ENCODE measurements around the gene C17orf107.
A peak's percentile ranks its signal among the peaks of the same experiment; 100 is the strongest.
"Not testable (repeated sequence)": the region's sequence is repeated elsewhere in the genome, so short reads cannot be mapped to it uniquely, and the experiment has no call there.

The C17orf107 gene

DNA sequence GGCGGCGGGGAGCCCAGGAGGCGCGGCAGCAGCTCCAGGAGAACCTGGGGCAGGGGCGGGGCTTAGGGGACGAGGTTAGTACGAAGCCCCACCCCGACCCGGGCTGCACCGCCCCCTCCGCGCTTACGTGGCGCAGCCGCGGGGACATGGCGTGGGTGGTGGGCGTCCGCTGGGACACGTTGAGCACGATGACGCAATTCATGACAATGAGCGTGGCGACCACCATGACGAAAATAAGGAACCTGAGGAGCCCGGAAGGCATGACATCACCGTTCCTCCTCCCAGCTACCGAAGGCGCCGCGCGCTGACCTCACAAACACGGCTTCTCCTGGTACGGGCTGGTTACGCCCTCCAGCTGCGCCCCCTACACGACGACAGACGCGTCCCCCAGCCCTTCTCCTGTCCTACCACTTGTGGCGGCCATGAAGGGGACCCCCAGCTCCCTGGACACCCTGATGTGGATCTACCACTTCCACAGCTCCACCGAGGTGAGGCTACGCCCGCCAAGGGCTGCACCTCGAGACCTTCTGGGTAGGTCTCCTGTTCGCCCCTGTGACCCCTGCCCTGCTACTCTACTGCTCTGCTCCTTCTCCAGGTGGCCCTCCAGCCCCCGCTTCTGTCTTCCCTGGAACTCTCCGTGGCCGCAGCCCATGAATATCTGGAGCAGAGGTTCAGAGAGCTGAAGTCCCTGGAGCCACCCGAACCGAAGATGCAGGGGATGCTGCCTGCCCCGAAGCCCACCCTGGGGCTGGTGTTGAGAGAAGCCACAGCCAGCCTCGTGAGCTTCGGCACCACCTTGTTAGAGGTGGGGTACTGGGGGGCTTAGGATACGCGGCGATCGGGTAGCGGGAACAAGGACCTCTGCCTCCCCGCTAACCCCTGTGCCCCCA lies at the start of gene C17orf107:
TSS of gene C17orf107 (plus strand) at position 196 of the 890 bp plus-strand sequence. CDS start at position 423, 227 bp downstream.
- DNase-seq (ENCODE audit: low spot score): peak; percentile 73

DNA sequence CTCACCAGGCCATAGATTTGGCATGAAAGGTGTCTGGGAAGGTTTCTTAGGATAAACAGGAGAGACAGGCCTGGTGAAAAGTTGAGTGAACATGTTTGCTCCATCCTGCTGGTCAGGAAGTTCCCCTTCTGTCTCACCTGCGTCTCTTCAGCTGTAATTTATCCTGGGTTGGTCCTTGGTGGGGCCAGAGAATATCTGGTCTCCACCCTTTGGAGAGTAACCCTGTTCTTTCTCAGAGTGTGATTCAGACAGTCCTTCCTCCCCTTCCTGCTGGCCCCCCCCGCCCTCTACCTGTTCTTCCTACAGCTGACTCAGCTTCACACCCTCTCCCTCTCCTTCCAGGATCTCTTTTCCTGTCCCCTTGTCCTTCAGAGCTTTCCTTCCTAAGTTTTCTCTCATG lies 49.1 kb upstream of the C17orf107 start:
- DNase-seq (ENCODE audit: low spot score): no peak

DNA sequence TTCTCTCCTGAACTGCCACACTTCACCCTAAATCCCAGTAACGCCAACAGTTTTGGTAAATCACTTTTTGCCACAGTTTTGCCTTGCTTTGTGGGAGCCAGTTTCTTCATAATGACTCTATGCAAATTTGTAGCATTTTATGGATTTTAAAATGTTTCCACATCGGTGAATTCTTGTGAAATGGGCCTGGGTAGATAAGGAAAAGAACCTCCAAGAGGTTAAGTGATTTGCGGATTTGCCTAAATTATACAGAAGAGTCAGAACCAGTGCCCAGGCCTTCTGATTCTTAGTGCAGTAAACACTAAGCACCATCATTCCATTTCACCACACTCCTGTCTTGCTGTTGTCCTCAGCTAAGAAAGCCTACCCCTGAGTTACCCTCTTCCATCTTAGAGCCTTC lies 48.3 kb upstream of the C17orf107 start:
- DNase-seq (ENCODE audit: low spot score): no peak

DNA sequence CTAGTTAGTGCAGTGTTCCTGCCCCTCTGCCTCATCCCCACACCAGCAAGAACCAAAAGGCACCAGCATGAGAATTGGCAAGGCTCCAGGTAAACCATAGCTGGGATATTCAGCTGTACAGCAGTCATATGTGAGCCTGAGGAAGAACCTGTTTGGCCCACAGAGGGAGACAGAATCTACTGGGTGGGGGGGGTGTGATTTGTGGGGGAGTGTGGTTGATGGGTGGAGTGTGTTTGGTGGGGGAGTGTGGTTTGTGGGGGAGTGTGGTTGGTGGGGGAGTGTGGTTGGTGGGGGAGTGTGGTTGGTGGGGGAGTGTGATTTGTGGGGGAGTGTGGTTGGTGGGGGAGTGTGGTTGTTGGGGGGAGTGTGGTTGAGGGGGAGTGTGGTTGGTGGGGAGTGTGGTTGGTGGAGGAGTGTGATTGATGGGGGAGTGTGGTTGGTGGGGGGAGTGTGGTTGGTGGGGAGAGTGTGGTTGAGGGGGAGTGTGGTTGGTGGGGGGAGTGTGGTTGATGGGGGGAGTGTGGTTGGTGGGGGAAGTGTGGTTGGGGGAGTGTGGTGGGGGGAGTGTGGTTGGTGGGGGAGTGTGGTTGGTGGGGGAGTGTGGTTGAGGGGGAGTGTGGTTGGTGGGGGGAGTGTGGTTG lies 46.6 kb upstream of the C17orf107 start:
- peak; percentile 74 for DNase-seq (ENCODE audit: low spot score)

DNA sequence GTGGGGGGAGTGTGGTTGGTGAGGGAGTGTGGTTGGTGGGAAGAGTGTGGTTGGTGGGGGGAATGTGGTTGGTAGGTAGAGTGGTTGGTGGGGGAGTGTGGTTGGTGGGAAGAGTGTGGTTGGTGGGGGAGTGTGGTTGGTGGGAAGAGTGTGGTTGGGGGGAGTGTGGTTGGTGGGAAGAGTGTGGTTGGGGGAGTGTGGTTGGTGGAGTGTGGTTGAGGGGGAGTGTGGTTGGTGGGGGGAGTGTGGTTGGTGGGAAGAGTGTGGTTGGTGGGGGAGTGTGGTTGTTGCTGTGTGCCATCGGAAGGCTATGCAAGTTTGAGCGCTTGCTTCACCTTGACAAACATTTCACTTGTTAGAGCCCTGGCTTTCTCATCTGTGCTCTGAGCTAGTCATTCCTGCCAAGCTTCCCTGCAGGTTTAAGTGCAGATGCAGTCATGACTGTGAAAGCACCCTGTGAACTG lies 46.1 kb upstream of the C17orf107 start:
- no peak for DNase-seq (ENCODE audit: low spot score)

DNA sequence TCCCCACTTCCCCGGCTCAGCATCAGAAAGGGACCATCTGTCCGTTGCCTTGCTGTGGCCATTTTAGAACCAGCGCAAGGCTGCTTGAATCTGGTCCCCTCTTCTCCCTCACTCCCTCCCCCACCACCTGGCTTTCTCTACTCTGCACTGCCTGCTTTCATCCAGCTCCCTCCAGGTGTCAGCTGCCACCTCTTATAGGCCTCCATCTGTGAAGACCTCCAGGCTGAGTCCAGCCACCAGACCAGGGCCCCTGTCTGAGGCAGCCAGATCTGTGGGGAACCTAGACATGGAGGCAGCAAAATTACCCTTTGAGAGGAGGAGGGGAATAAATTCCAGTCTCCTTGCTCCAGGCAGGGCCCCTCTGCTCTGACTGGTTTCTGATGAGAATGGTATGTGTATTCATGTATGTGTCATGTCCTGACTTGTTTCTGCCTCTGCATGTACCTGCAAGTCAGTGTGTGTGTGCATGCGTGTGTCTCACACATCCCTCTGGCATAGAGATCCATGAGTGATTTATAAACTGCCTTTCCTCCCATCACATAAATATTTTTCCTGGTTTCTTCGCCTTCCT lies 45.1 kb upstream of the C17orf107 start:
- DNase-seq (ENCODE audit: low spot score): peak; percentile 47

DNA sequence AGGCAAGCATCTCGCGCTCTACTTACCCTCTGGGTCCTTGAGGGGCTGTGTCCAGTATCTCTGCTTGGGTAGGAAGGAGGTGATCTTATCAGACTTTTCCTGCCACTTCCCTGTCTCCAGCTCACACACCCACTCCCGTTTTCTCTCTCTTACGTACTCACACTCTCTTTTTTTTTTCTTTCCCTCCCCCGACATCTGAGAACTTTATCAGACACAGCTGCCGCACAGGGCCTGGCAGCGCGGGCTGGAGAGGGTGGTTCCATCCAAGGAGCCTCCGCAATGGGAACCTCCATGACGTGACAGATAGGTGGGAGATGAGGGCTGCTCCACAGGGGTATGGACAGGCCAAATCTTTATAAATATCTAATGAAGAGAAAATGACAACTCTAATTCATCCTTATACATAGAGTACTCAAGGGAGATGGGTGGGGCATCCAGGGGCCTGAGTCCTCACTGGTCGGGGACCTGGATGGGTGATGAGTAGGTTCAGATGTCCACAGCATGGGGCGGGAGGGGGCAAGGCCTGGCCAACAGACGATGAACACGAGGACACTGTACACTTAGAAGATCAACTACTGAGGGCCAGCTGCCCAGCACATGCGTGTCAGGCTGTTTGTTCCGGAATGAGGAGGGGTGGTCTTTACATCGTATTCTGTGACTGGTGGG lies 42.9 kb upstream of the C17orf107 start:
- no peak for DNase-seq (ENCODE audit: low spot score)

DNA sequence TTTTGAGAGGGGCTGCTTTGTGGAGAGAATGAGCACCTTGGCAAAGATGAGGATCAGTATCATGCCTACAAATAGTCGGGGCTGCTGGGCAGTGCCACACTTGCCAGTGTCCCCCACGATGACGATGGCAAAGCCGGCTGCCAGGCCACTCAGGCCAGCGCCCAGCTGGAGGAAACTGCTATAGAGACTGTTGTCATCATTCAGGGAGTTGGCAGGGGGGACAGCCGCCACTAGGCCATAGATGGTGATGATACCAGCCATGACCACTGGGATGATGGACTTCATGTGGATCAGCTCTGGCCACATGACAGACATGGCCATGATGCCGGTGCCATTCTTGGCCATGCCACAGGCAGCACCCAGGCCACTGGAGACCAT lies 42.4 kb upstream of the C17orf107 start:
- no peak for DNase-seq (ENCODE audit: low spot score)

DNA sequence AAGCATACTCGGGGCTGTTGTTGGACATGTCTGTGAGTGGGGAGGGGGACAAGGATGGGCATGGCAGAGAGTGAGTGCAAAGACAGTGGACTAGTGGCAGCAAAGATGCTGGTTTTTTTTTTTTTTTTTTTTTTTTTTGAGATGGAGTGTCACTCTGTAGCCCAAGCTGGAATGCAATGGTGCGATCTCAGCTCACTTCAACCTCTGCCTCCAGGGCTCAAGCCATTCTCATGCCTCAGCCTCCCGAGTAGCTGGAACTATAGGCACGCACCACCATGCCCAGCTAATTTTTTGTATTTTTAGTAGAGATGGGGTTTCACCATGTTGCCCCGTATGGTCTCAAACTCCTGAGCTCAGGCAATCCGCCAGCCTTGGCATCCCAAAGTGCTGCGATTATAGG lies 42.0 kb upstream of the C17orf107 start:
- not testable (repeated sequence) for DNase-seq (ENCODE audit: low spot score)

DNA sequence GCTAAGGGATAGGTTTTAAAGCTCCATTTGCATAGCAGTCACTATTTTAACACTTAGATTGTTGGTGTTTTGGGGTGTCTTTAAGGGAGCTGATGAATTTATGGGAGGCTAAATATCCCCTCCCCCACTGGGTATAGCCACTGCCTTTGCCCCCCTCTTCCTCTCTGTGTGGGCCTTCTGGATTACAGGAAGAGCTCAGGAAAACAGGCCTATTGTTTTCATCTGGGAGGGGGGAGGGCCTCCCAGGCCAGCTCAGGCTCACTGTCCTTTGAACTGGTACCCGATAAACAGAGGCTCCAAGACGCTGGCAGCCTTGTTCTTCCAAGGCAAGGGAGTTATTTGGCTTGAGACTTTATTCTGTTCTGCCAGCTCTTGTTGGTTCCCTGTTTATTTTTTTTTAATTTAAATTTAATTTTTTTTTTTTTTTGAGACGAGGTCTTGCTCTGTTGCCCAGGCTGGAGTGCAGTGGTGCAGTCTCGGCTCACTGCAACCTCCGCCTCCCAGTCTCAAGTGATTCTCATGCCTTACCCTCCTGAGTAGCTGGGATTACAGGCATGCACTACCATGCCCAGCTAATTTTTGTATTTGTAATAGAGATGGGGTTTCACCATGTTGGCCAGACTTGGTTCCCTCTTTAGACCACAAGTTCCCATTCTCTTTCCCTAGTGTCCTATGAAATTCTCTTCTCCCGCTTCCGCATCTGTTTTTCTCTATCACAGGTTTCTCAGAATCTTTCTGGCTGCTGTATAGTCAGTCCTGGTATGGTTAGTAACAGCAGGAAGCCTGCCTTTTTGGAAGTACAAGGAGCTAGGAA lies 41.1 kb upstream of the C17orf107 start:
- peak; percentile 25 for DNase-seq (ENCODE audit: low spot score)

DNA sequence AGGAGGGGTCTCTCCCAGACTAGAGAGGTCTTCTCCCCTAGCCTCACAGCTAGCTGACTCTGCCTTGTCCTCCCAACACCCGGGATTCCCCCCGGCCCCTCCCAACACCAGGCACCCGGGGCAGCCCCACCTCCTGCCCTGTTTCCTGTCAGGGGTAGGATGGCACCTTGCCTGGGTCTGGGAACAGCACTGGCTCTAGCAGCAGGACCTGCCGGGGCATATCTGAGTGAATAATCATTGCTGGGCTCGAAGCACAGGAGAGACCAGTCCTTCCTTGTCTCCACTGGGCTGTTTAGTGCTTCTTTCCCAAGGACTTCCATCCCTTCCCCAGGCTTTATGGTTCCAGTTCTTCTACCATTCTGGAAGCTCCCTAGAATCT lies 40.5 kb upstream of the C17orf107 start:
- peak; percentile 47 for DNase-seq (ENCODE audit: low spot score)

DNA sequence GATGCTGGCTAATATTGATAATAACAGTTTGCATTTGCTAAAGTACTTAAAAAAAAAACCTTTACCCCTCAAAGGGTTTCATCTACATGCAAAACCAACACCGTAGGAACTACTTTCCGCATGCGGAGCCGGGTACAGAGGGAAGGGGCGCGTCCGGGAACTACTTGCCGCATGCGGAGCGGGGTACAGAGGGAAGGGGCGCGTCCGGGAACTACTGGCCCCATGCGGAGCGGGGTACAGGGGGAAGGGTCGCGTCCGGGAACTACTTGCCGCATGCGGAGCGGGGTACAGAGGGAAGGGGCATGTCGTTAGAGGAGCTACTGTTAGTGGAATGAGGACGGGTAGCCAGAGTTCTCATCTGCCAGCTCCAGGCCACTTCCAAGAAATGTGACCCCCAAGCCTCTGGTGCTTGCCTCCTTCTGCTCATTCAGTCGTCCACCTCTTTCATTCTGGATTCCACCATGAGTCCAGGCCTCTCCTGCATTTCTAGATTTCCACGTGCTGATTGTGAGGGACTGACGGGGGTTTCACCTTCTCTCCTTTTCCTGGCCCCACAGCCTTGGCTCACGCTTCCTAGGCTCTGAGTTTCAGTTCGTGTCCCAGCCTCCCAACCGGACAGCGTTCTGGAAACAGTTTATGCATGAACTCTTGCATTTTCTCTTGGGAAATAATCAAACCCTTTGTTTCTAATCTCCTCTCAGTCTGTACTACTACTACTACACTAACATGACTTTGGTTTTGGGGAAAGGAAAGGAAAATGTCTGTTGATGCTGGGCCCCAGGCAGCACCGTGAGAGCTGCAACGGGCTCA lies 39.3 kb upstream of the C17orf107 start:
- DNase-seq (ENCODE audit: low spot score): no peak

DNA sequence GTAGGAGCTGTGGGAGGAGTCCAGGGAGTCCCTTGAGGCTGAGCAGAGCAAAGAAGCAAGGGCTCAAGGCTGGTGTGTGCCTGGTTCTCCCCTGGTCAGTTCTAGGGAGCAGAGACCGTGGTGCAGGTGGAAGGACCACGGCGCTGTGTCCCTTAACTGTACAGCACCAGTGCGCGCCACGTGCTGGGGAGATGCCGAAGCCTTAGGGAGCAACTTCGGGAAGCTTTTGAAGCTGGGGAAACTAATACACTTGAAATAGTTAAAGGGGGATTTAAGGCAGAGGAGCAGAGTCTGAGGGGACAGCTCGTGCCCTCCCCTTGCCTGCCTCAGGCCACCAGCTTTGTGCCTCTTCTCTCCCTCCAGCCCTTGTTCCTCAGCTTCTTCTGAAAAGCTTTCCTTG lies 38.7 kb upstream of the C17orf107 start:
- DNase-seq (ENCODE audit: low spot score): no peak

DNA sequence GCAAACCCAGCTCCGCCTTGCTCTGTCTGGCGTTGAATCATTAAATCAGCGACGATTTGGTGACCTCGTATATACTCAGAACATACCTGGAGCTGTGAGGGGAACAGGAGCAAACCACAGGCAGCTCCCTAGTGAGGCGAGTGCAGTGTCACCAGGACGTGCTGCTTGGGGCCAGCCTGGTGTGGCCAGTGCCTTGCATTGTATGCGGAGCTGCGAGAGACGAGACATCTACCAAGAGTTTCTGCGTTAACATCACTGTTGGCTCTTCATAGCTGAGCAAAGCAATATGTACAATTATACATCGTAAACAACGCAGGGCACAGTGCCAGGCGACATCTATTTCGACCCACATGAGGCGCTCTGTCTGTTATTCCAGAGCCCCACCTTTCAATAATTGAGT lies 38.3 kb upstream of the C17orf107 start:
- no peak for DNase-seq (ENCODE audit: low spot score)

DNA sequence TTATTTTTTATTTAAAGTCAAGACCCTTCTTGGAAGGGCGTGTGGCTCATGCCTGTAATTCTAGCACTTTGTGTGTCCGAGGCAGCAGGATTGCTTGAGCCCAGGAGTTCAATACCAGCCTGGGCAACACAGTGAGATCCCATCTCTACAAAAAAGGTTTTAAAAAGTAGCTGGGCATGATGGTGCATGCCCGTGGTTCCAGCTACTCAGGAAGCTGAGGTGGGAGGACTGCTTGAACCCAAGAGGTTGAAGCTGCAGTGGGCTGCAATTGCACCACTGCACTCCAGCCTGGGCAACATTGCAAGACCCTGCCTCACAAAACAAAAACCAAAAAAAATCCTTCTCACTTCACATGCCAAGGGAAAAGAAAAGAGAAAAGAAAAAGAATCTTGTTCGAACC lies 36.6 kb upstream of the C17orf107 start:
- no peak for DNase-seq (ENCODE audit: low spot score)

DNA sequence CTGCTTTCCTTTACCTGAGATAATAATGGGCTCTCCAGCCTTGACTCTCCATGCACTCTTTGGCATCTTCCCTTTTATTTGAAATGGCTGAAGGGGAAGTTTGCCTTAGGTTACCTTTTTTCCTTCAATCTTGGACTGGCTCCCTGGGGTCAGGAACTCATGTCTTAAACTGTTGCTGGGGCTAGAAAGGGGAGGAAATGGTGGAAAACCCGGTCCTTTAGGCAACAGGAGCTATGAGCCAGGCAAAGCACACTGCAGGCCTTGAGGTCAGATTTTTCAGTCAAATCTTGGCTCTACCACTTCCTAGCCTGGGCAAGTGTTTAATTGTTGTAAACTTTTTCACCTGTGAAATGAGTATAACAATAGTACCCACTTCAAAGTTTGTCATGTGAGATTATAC lies 36.0 kb upstream of the C17orf107 start:
- no peak for DNase-seq (ENCODE audit: low spot score)

DNA sequence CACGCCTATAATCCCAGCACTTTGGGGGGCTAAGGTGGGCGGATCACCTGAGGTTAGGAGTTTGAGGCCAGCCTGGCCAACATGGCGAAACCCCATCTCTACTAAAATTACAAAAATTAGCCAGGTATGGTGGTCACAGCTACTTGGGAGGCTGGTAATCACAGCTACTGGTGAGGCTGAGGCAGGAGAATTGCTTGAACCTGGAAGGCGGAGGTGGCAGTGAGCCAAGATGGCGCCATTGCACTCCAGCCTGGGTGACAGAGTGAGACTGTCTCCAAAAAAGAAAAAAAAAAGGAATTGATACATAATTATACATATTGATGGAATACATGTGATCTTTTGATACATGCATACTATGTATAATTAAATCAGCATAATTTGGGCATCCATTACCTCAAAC lies 31.8 kb upstream of the C17orf107 start:
- not testable (repeated sequence) for DNase-seq (ENCODE audit: low spot score)

DNA sequence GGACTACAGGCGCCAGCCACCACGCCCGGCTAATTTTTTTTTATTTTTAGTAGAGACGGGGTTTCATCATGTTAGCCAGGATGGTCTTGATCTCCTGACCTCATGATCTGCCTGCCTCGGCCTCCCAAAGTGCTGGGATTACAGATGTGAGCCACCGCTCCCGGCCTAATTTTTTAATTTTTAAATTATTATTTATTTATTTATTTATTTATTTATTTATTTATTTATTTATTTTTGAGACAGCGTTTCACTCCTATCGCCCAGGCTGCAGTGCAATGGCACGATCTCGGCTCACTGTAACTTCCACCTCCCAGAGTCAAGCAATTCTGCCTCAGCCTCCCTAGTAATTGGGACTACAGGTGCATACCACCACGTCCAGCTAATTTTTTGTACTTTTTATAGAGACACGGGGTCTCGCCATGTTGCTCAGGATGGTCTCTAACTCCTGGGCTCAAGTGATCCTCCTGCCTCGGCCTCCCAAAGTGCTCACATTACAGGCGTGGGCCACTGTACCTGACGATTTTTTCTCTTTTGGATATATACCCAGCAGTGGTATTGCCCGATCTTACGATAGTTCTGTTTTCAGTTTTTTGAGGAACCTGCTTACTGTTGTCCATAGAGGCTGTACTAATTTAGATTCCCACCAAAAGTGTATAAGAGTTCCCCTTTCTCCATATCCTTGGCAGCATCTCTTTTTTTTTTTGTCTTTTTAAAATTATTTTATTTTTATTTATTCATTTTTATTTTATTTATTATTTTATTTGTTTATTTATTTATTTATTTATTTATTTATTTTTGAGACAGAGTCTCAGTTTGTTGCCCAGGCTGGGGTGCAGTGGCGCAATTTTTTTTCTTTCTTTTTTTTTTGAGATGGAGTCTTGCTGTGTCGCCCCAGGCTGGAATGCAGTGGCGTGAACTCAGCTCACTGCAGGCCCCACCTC lies 30.0 kb upstream of the C17orf107 start:
- DNase-seq (ENCODE audit: low spot score): not testable (repeated sequence)

DNA sequence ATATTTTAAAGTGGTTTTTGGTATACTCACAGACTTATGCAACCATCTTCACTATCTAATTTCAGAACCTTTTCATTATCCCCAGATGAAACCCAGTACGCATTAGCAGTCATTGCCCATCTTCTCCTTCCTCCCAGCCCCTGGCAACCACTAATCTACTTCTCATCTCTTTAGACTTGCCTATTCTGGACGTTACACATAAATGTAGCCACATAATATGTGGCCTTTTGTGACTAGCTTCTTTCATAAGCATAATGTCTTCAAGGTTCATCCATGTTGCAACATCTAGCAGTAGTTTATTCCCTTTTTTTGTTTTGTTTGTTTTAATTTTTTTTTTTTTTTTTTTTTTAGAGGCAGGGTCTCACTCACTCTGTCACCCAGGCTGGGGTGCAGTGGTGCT lies 28.5 kb upstream of the C17orf107 start:
- no peak for DNase-seq (ENCODE audit: low spot score)

DNA sequence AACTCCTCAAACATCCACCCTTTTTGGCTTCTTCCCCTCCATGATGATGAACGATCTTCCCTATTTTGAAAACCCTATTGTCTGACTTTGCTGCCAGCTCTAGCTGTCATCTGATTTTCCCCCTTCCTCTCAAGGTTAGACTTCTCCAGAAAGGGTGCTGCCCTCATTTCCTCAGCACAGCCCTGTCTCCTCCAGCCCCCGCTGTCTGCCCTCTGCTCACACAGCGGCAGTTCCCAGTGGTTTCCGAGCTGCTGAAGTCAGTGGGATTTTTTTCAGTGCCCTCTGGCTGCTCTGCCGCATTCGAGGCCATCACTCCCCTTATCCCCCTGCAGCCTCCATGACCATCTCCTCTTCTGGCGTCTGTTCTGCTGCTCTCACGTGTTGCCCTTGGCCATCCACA lies 26.6 kb upstream of the C17orf107 start:
- DNase-seq (ENCODE audit: low spot score): no peak

All from AG08396 (cell line).